ENCODE results near the gene COL20A1.
"Not testable (repeated sequence)": the region's sequence is repeated elsewhere in the genome, so short reads cannot be mapped to it uniquely, and the experiment has no call there.

GRCh38 chr20:63335060-63335459 is 42.1 kb downstream of the COL20A1 start:
- not testable (repeated sequence) for TF ChIP-seq TCF7L2 (IDR thresholded peaks at IDR 0.05; ENCODE audit: low read depth, low read length); CTCF (IDR thresholded peaks at IDR 0.05); SIN3A (IDR thresholded peaks at IDR 0.05; ENCODE audit: borderline replicate concordance, insufficient read depth, low read depth, low read length); POLR2AphosphoS5 (IDR thresholded peaks at IDR 0.05; ENCODE audit: low read depth, low read length); REST (IDR thresholded peaks at IDR 0.05; ENCODE audit: insufficient read depth in 1 of 2, low read depth in 2 of 2, low read length in 1 of 2)
